Epithelial cell of alveolus of lung (primary cell): ENCODE results near the gene RAB9A. TPM values are rescaled to one million over a fixed set of nuclear protein-coding genes. Genes with fewer than 3 reads are reported as not detected.

Experiments
- total RNA-seq: library from RNA; depleted of rRNA; stranded (reverse); fragments of >200 nt; gene quantifications from 2 replicates; pipeline ENCODE4 v1.2.1, GENCODE V29; 2015

Gene RAB9A
- total RNA-seq, result 19.9 and 38.9 TPM in 2 replicates

GRCh38 chrX:13688958-13689740 lies at the start of gene RAB9A:
Gene RAB9A, plus strand, starts transcription at chrX:13689128. Its CDS starts 19,619 bp downstream, at chrX:13708747.

GRCh38 chrX:13652850-13653693 lies 35.9 kb upstream of the RAB9A start, which contains the start of gene TCEANC:
Gene TCEANC, plus strand, starts transcription at chrX:13653141. Its CDS starts 9,368 bp downstream, at chrX:13662509.

GRCh38 chrX:13734278-13735172 lies 45.6 kb downstream of the RAB9A start, which contains the start of the genes OFD1 and TRAPPC2:
Gene OFD1, plus strand, starts transcription at chrX:13734748. Its CDS starts 324 bp downstream, at chrX:13735072.
Gene TRAPPC2, minus strand, starts transcription at chrX:13734620. Its CDS starts 14,657 bp downstream, at chrX:13719963.

Other genes with a start within 250 kb of the RAB9A start
- not detected in 2 replicates for gene EGFL6, start 119.5 kb upstream of the RAB9A start, total RNA-seq
- gene TCEANC, start 36.0 kb upstream of the RAB9A start, total RNA-seq, result 1.2 and 1.7 TPM in 2 replicates
- 5.6 and 20.6 TPM in 2 replicates for gene TRAPPC2, start 45.5 kb downstream of the RAB9A start, total RNA-seq
- gene OFD1, start 45.6 kb downstream of the RAB9A start, total RNA-seq, result 3.7 and 17.2 TPM in 2 replicates
- gene GPM6B, start 128.0 kb downstream of the RAB9A start, total RNA-seq, result 2.3 and 5.3 TPM in 2 replicates